PC-3 (cell line): ENCODE measurements around the gene IFIT1. TPM values are rescaled to one million over a fixed set of nuclear protein-coding genes. Genes with fewer than 3 reads are reported as not detected.

Experiments used
- ATAC-seq: fragments of 200-7000 bp; cut with Tn5 transposase; 2 replicates; pipeline ENCODE4 v1.9.1; 2020; ENCODE audit warnings: mild to moderate bottlenecking, moderate library complexity
- BruUV-seq: library from RNA; stranded (reverse); fragments of 400-500 nt; replicated peaks from 2 replicates; lab custom pipeline; 2021; lab: Mats Ljungman, UMichigan
- CTCF ChIA-PET: fragments of 300-600 bp; sonication (Branson Sonifier 250); formaldehyde crosslinking; loops from one replicate; lab custom pipeline; 2022; ENCODE audit warnings: antibody characterized with exemption; lab: Charles Lee
- POLR2A ChIA-PET: fragments of 300-600 bp; sonication (Branson Sonifier 250); formaldehyde crosslinking; loops from one replicate; lab custom pipeline; 2022; ENCODE audit warnings: antibody characterized with exemption; ENCODE audit not compliant: unreplicated experiment; lab: Charles Lee
- DNase-seq: peaks from one replicate; pipeline ENCODE4 v3.0.0-alpha.2; 2015
- H2AFZ ChIP-seq: fragments of 300-600 bp; sonication (generic); 2 replicates; pipeline ENCODE4 v1.6.0; 2016; ENCODE audit warnings: antibody characterized with exemption, low read length
- H3F3A ChIP-seq: fragments of 300-600 bp; sonication (generic); one replicate; pipeline ENCODE4 v1.6.0; 2017; ENCODE audit warnings: antibody characterized with exemption, low read length, control low read depth, mild to moderate bottlenecking; ENCODE audit not compliant: unreplicated experiment
- H3K27ac ChIP-seq: fragments of 300-600 bp; sonication (generic); 2 replicates; pipeline ENCODE4 v1.5.1; 2016; ENCODE audit warnings: mild to moderate bottlenecking, low read length
- H3K27me3 ChIP-seq: fragments of 300-600 bp; sonication (generic); 2 replicates; pipeline ENCODE4 v1.6.1; 2016; ENCODE audit warnings: low read length, mixed read lengths
- H3K36me3 ChIP-seq: fragments of 300-600 bp; sonication (generic); 2 replicates; pipeline ENCODE4 v1.6.1; 2016; ENCODE audit warnings: low read depth, mixed run types, low read length, mixed read lengths
- H3K4me1 ChIP-seq: fragments of 300-600 bp; sonication (generic); 2 replicates; pipeline ENCODE4 v1.5.1; 2016; ENCODE audit warnings: low read length; ENCODE audit not compliant: insufficient read depth
- H3K4me2 ChIP-seq: fragments of 300-600 bp; sonication (generic); 2 replicates; pipeline ENCODE4 v1.6.0; 2016; ENCODE audit warnings: low read length
- H3K4me3 ChIP-seq: fragments of 300-600 bp; sonication (generic); 2 replicates; pipeline ENCODE4 v1.5.1; 2016; ENCODE audit warnings: mild to moderate bottlenecking, low read length, mixed read lengths
- H3K79me2 ChIP-seq: fragments of 300-600 bp; sonication (generic); 2 replicates; pipeline ENCODE4 v1.6.1; 2017; ENCODE audit warnings: low read length, mixed read lengths
- H3K9ac ChIP-seq: fragments of 300-600 bp; sonication (generic); 2 replicates; pipeline ENCODE4 v1.6.0; 2016; ENCODE audit warnings: mild to moderate bottlenecking, low read length
- H3K9me2 ChIP-seq: fragments of 300-600 bp; sonication (generic); replicated peaks from 2 replicates; pipeline ENCODE4 v1.6.1; 2016; ENCODE audit warnings: mixed run types, low read length, mixed read lengths
- H3K9me3 ChIP-seq: fragments of 300-600 bp; sonication (generic); 2 replicates; pipeline ENCODE4 v1.6.1; 2016; ENCODE audit warnings: low read length, mixed read lengths
- H4K20me1 ChIP-seq: fragments of 300-600 bp; sonication (generic); 2 replicates; pipeline ENCODE4 v1.6.1; 2016; ENCODE audit warnings: low read length, mixed read lengths
- CTCF ChIP-seq: fragments of 300-600 bp; sonication (generic); conservative IDR thresholded peaks from 2 replicates; pipeline ENCODE4 v1.5.1; 2017; ENCODE audit warnings: antibody characterized with exemption, low read depth, mild to moderate bottlenecking, low read length
- EZH2 ChIP-seq: fragments of 300-600 bp; sonication (generic); IDR thresholded peaks from one replicate; pipeline ENCODE4 v1.6.1; 2017; ENCODE audit warnings: antibody characterized with exemption, mild to moderate bottlenecking, low read length; ENCODE audit not compliant: unreplicated experiment
- EZH2phosphoT487 ChIP-seq: fragments of 300-600 bp; sonication (generic); IDR thresholded peaks from 2 replicates; pipeline ENCODE4 v1.6.1; 2018; ENCODE audit warnings: mild to moderate bottlenecking, antibody characterized with exemption, low read length, borderline replicate concordance
- intact Hi-C: fragments of 100-400 bp; cut with micrococcal nuclease; formaldehyde crosslinking; loops from 2 replicates; pipeline ENCODE4 v1.9.0; 2023
- total RNA-seq: library from RNA; depleted of rRNA; stranded (reverse); fragments of >200 nt; gene quantifications from 2 replicates; pipeline ENCODE4 v1.2.3, GENCODE V29; 2014

IFIT1 gene
- total RNA-seq, 1 experiment from 2014 or later = 19.6 TPM

DNA sequence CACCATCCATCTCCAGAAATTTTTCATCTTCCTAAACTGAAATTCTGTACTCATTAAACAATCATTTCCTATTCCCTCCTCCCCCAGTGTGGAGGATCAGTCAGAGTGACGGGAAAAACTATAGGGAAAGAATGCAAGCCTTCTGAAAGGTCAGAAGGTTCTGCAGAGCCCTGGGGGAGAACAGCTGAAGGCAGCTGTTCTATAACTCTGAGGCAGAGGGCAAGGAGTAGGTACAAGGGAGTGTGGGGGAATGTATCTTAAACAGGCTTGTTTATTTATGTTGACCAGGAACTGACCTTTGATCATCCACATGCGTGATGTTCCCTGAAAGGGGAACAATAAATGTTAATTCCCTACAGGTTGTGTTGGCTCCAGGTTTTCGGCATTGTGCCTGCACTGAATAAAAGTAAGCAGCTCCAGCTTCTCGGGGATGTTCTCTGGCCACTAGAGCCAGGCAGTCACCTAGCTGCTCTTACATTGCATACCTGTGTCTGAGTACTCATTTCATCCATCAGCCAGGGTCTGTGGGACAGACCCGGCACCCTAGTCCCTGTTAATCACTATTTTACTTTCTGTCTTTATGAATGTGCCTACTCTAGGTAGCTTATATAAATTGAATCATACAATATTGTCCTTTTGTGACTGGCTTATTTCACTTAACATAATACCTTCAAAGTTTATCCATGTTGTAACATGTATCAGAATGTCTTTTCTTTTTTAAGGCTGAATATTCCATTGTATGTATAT, 5.8 kb downstream of the IFIT1 start:
- no peak overlapping the region for H3K9ac ChIP-seq
- no peaks in the 10 kb centered on the region for H3K36me3 ChIP-seq
- CTCF ChIA-PET = no interaction called here
- H3K9me2 ChIP-seq = no peaks in the 10 kb centered on the region
- H3K27me3 ChIP-seq = no peaks in the 10 kb centered on the region
- H3K4me2 ChIP-seq = no peak overlapping the region
- no peak overlapping the region for H3K4me3 ChIP-seq
- peaks cover 6% of the 10 kb centered on the region for H3K4me1 ChIP-seq
- no peak for DNase-seq
- intact Hi-C loops = loop anchor here (10.0 kb wide), 1 partner anchor 363 kb away; no protein-coding TSS in a partner anchor
- no peaks in the 10 kb centered on the region for H3F3A ChIP-seq
- no peak overlapping the region for H2AFZ ChIP-seq
- H4K20me1 ChIP-seq = no peaks in the 10 kb centered on the region
- no peak overlapping the region for H3K27ac ChIP-seq
- BruUV-seq = no TSS peak
- POLR2A ChIA-PET = no interaction called here
- TF ChIP-seq CTCF (no peak), EZH2 (no peak), EZH2phosphoT487 (no peak)
- ATAC-seq = no peak
- H3K9me3 ChIP-seq = no peaks in the 10 kb centered on the region
- peaks cover 21% of the 10 kb centered on the region for H3K79me2 ChIP-seq

- no peaks in the 10 kb centered on the region for H3K27me3 ChIP-seq
- H3K9me2 ChIP-seq = no peaks in the 10 kb centered on the region
- CTCF ChIA-PET = interaction anchor here (0.9 kb wide), 1 partner anchor 14 kb away, joined by 3 read pairs; the partner anchor contains the start of gene IFIT5
- BruUV-seq = no TSS peak
- H4K20me1 ChIP-seq = no peaks in the 10 kb centered on the region
- H3K27ac ChIP-seq = no peak overlapping the region
- TF ChIP-seq EZH2 (no peak), CTCF (no peak), EZH2phosphoT487 (no peak)
- H3K4me1 ChIP-seq = no peaks in the 10 kb centered on the region
- H3K79me2 ChIP-seq = peaks cover 10% of the 10 kb centered on the region
- no peak overlapping the region for H2AFZ ChIP-seq
- no peaks in the 10 kb centered on the region for H3F3A ChIP-seq
- intact Hi-C loops = loop anchor here (10.0 kb wide), 1 partner anchor 365 kb away; no protein-coding TSS in a partner anchor
- no peak for DNase-seq
- no peak overlapping the region for H3K9ac ChIP-seq
- no peak for ATAC-seq
- H3K4me3 ChIP-seq = no peak overlapping the region
- H3K9me3 ChIP-seq = no peaks in the 10 kb centered on the region
- POLR2A ChIA-PET = no interaction called here
- H3K36me3 ChIP-seq = no peaks in the 10 kb centered on the region
- no peak overlapping the region for H3K4me2 ChIP-seq
These were observed 7.5 kb downstream of the IFIT1 start for GRCh38 chr10:89399956-89400355.

DNA sequence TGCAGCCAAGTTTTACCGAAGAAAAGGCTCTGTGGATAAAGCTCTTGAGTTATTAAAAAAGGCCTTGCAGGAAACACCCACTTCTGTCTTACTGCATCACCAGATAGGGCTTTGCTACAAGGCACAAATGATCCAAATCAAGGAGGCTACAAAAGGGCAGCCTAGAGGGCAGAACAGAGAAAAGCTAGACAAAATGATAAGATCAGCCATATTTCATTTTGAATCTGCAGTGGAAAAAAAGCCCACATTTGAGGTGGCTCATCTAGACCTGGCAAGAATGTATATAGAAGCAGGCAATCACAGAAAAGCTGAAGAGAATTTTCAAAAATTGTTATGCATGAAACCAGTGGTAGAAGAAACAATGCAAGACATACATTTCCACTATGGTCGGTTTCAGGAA, 10.6 kb downstream of the IFIT1 start:
- Histone ChIP-seq H3K27me3 (no peaks in the 10 kb centered on the region), H3K9me2 (no peaks in the 10 kb centered on the region), H3K4me3 (no peak overlapping the region), H3K9me3 (no peaks in the 10 kb centered on the region), H3K36me3 (no peaks in the 10 kb centered on the region), H3K4me1 (no peaks in the 10 kb centered on the region), H3K79me2 (no peaks in the 10 kb centered on the region), H3K4me2 (no peak overlapping the region), H3K9ac (no peak overlapping the region), H4K20me1 (no peaks in the 10 kb centered on the region), H3F3A (no peaks in the 10 kb centered on the region), H2AFZ (no peak overlapping the region), H3K27ac (no peak overlapping the region)
- CTCF ChIA-PET = no interaction called here
- POLR2A ChIA-PET = no interaction called here
- DNase-seq = no peak
- TF ChIP-seq CTCF (no peak), EZH2 (no peak), EZH2phosphoT487 (no peak)
- intact Hi-C loops = no loop called here
- no peak for ATAC-seq
- BruUV-seq = no TSS peak
